H9 (cell line): Measurements from ENCODE around the gene PXYLP1. TPM values are rescaled to one million over a fixed set of nuclear protein-coding genes. Genes with fewer than 3 reads are reported as not detected.
A peak's percentile ranks its signal among the peaks of the same experiment; 100 is the strongest.

Experiments used
- DNase-seq: peaks from one replicate; pipeline ENCODE4 v3.0.0-alpha.2; 2017
- H2AFZ ChIP-seq: one replicate; pipeline ENCODE4 v1.6.1; 2013; ENCODE audit warnings: mild to moderate bottlenecking, low read length, control low read depth, moderate library complexity
- H2AK5ac ChIP-seq: 2 replicates; pipeline ENCODE4 v1.6.1; 2013; ENCODE audit warnings: low read length, control low read depth, mixed read lengths; ENCODE audit not compliant: insufficient read length
- H2BK120ac ChIP-seq: one replicate; pipeline ENCODE4 v1.6.1; 2013; ENCODE audit warnings: low read depth, mild to moderate bottlenecking, low read length, control low read depth, inconsistent platforms; ENCODE audit not compliant: poor library complexity, severe bottlenecking
- H2BK12ac ChIP-seq: 2 replicates; pipeline ENCODE4 v1.6.1; 2013; ENCODE audit warnings: low read length, control low read depth, mixed read lengths, low read depth; ENCODE audit not compliant: insufficient read length
- H2BK15ac ChIP-seq: 2 replicates; pipeline ENCODE4 v1.6.1; 2013; ENCODE audit warnings: low read depth, low read length, control low read depth
- H2BK20ac ChIP-seq: one replicate; pipeline ENCODE4 v1.6.1; 2013; ENCODE audit warnings: low read depth, mild to moderate bottlenecking, low read length, control low read depth, inconsistent platforms; ENCODE audit not compliant: poor library complexity, severe bottlenecking
- H2BK5ac ChIP-seq: 2 replicates; pipeline ENCODE4 v1.6.1; 2013; ENCODE audit warnings: low read length, control low read depth, mixed read lengths; ENCODE audit not compliant: insufficient read length
- H3K14ac ChIP-seq: 2 replicates; pipeline ENCODE4 v1.6.1; 2013; ENCODE audit warnings: low read length, control low read depth; ENCODE audit not compliant: insufficient read depth
- H3K18ac ChIP-seq: 2 replicates; pipeline ENCODE4 v1.6.1; 2013; ENCODE audit warnings: low read depth, mild to moderate bottlenecking, mixed read lengths, low read length, control low read depth; ENCODE audit not compliant: insufficient read length
- H3K23ac ChIP-seq: 2 replicates; pipeline ENCODE4 v1.6.1; 2013; ENCODE audit warnings: low read length, control low read depth, mixed read lengths, low read depth; ENCODE audit not compliant: insufficient read length
- H3K23me2 ChIP-seq: 2 replicates; pipeline ENCODE4 v1.6.1; 2013; ENCODE audit warnings: low read depth, mild to moderate bottlenecking, mixed read lengths, low read length, control low read depth; ENCODE audit not compliant: insufficient read length, poor library complexity, severe bottlenecking
- H3K27ac ChIP-seq: 2 replicates; pipeline ENCODE4 v1.5.1; 2013; ENCODE audit warnings: low read length, control low read depth, mixed read lengths, low read depth; ENCODE audit not compliant: insufficient read length
- H3K27me3 ChIP-seq: 2 replicates; pipeline ENCODE4 v1.6.1; 2013; ENCODE audit warnings: low read length, control low read depth, inconsistent platforms; ENCODE audit not compliant: insufficient read depth
- H3K4ac ChIP-seq: 2 replicates; pipeline ENCODE4 v1.6.1; 2013; ENCODE audit warnings: low read depth, mild to moderate bottlenecking, control low read depth, inconsistent platforms, low read length, moderate library complexity
- H3K4me1 ChIP-seq: 2 replicates; pipeline ENCODE4 v1.6.1; 2013; ENCODE audit warnings: low read length, control low read depth, inconsistent platforms; ENCODE audit not compliant: insufficient read depth
- H3K4me2 ChIP-seq: 2 replicates; pipeline ENCODE4 v1.6.1; 2013; ENCODE audit warnings: low read length, control low read depth, mixed read lengths; ENCODE audit not compliant: insufficient read length, insufficient read depth
- H3K56ac ChIP-seq: 2 replicates; pipeline ENCODE4 v1.6.1; 2013; ENCODE audit warnings: low read depth, mild to moderate bottlenecking, mixed read lengths, low read length, control low read depth; ENCODE audit not compliant: insufficient read length
- H3K79me1 ChIP-seq: 2 replicates; pipeline ENCODE4 v1.6.1; 2013; ENCODE audit warnings: low read depth, mild to moderate bottlenecking, moderate library complexity, low read length, control low read depth, inconsistent platforms; ENCODE audit not compliant: insufficient read depth, poor library complexity, severe bottlenecking
- H3K79me2 ChIP-seq: 2 replicates; pipeline ENCODE4 v1.6.1; 2013; ENCODE audit warnings: low read length, control low read depth, inconsistent platforms; ENCODE audit not compliant: insufficient read depth
- H3K9ac ChIP-seq: 2 replicates; pipeline ENCODE4 v1.6.1; 2013; ENCODE audit warnings: low read length, control low read depth, mixed read lengths; ENCODE audit not compliant: insufficient read length; ENCODE audit errors: extremely low read depth
- H3K9me3 ChIP-seq: one replicate; pipeline ENCODE4 v1.6.1; 2013; ENCODE audit warnings: low read depth, low read length, inconsistent platforms; ENCODE audit not compliant: control insufficient read depth
- H3T11ph ChIP-seq: one replicate; pipeline ENCODE4 v1.6.1; 2013; ENCODE audit warnings: mild to moderate bottlenecking, low read length, control low read depth, inconsistent platforms
- H4K20me1 ChIP-seq: one replicate; pipeline ENCODE4 v1.6.1; 2013; ENCODE audit not compliant: control insufficient read depth, insufficient read length, insufficient read depth
- H4K5ac ChIP-seq: 2 replicates; pipeline ENCODE4 v1.6.1; 2013; ENCODE audit warnings: low read depth, mild to moderate bottlenecking, mixed read lengths, low read length, control low read depth; ENCODE audit not compliant: insufficient read length
- H4K8ac ChIP-seq: replicated peaks from 2 replicates; pipeline ENCODE4 v1.6.1; 2013; ENCODE audit warnings: low read length, control low read depth, mixed read lengths, low read depth; ENCODE audit not compliant: insufficient read length
- H4K91ac ChIP-seq: 2 replicates; pipeline ENCODE4 v1.6.1; 2013; ENCODE audit warnings: low read depth, mild to moderate bottlenecking, moderate library complexity, mixed read lengths, low read length, control low read depth; ENCODE audit not compliant: insufficient read length
- H3K27ac Mint-ChIP-seq, 3 experiments: 2 replicates in 2 of 3; 3 replicates in 1 of 3; pipeline ENCODE4 v1.8.0; 2020 to 2021; ENCODE audit warnings: mixed read lengths in 3 of 3, mild to moderate bottlenecking in 1 of 3, moderate library complexity in 1 of 3
- H3K27me3 Mint-ChIP-seq: 2 replicates; pipeline ENCODE4 v1.8.0; 2021; ENCODE audit warnings: low read depth, mild to moderate bottlenecking, moderate library complexity, mixed read lengths
- H3K36me3 Mint-ChIP-seq, 3 experiments: 2 replicates in 2 of 3; 3 replicates in 1 of 3; pipeline ENCODE4 v1.8.0; 2020 to 2021; ENCODE audit warnings: low read depth in 3 of 3, mixed read lengths in 3 of 3; ENCODE audit not compliant: insufficient read depth in 1 of 3
- H3K4me1 Mint-ChIP-seq, 2 experiments: 2 replicates each; pipeline ENCODE4 v1.8.0; 2020; ENCODE audit warnings: mixed read lengths in 2 of 2
- H3K4me3 Mint-ChIP-seq, 2 experiments: 2 replicates in 1 of 2; 3 replicates in 1 of 2; pipeline ENCODE4 v1.8.0; 2020 to 2021; ENCODE audit warnings: mild to moderate bottlenecking in 2 of 2, mixed read lengths in 2 of 2, moderate library complexity in 1 of 2
- H3K9me3 Mint-ChIP-seq, 2 experiments: 2 replicates in 1 of 2; 3 replicates in 1 of 2; pipeline ENCODE4 v1.8.0; 2020; ENCODE audit warnings: mild to moderate bottlenecking in 2 of 2, mixed read lengths in 2 of 2, moderate library complexity in 1 of 2
- WGBS: extraction: QIAGEN DNeasy Blood & Tissue Kit; methylation state at CpG from one replicate; pipeline ENCODE4 v1.1.7; 2013; ENCODE audit warnings: missing lambda C conversion rate, low lambda C conversion rate, mixed read lengths; ENCODE audit not compliant: insufficient read length; ENCODE audit errors: extremely low coverage; 5-methylcytosine and 5-hydroxymethylcytosine counted together
- total RNA-seq: library from RNA; stranded (reverse); gene quantifications from 2 replicates; pipeline ENCODE4 v1.2.1, GENCODE V29; 2021
- TF ChIP-seq, protein P1 (sequence below): fragments of 200-600 bp; sonication (generic); conservative IDR thresholded peaks from 3 replicates; pipeline ENCODE4 v1.8.0; 2021; ENCODE audit warnings: antibody characterized with exemption, mild to moderate bottlenecking

The PXYLP1 gene
- total RNA-seq, 1 experiment from 2014 or later, result 17.9 TPM

DNA sequence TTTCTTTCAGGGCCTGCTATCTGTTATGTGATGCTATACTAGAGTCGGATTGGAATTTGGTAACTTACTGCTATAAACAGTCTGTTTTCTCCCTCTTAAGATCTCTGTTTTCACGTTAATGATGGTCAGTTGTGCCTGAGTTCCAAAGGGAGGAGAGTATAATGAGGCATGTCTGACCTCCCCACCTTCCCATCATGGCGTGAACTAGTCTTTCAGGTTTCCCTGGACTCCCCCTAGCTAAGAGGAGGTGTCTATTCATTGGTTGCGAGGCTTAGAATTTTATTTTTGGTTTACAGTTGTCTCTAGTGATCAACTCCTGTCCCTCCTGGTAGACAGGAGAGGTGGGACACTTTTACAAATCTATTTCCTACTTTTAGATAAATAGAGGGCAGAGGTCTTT lies 27.8 kb upstream of the PXYLP1 start:
- Histone ChIP-seq H3K4ac (no peak overlapping the region), H3K27me3 (no peaks in the 10 kb centered on the region), H2BK15ac (no peak overlapping the region), H3K27ac (no peak overlapping the region), H3K9ac (no peak overlapping the region), H4K20me1 (no peaks in the 10 kb centered on the region), H3K56ac (no peak overlapping the region), H4K91ac (no peak overlapping the region), H3K14ac (no peak overlapping the region), H3K79me2 (no peaks in the 10 kb centered on the region), H3K23me2 (no peaks in the 10 kb centered on the region), H2AFZ (no peak overlapping the region), H4K5ac (no peak overlapping the region), H2BK12ac (no peak overlapping the region), H2BK20ac (no peak overlapping the region), H2BK120ac (no peak overlapping the region), H3K79me1 (no peaks in the 10 kb centered on the region), H2AK5ac (no peak overlapping the region), H4K8ac (no peak overlapping the region), H3K18ac (no peak overlapping the region), H2BK5ac (no peak overlapping the region), H3K9me3 (no peaks in the 10 kb centered on the region), H3K4me1 (no peaks in the 10 kb centered on the region), H3K23ac (no peak overlapping the region), H3K4me2 (no peak overlapping the region), H3T11ph (no peak overlapping the region)
- no CpG with 5 or more reads among the region's 4 CpGs for WGBS
- TF ChIP-seq, protein P1, sequence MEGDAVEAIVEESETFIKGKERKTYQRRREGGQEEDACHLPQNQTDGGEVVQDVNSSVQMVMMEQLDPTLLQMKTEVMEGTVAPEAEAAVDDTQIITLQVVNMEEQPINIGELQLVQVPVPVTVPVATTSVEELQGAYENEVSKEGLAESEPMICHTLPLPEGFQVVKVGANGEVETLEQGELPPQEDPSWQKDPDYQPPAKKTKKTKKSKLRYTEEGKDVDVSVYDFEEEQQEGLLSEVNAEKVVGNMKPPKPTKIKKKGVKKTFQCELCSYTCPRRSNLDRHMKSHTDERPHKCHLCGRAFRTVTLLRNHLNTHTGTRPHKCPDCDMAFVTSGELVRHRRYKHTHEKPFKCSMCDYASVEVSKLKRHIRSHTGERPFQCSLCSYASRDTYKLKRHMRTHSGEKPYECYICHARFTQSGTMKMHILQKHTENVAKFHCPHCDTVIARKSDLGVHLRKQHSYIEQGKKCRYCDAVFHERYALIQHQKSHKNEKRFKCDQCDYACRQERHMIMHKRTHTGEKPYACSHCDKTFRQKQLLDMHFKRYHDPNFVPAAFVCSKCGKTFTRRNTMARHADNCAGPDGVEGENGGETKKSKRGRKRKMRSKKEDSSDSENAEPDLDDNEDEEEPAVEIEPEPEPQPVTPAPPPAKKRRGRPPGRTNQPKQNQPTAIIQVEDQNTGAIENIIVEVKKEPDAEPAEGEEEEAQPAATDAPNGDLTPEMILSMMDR, result no peak
- Mint-ChIP-seq H3K4me1 (peaks cover 16 to 17% of the 10 kb centered on the region in 2 experiments), H3K9me3 (no peaks in the 10 kb centered on the region; a peak in 1 of 5 replicates), H3K4me3 (peak overlapping the region in 1 of 2 experiments; percentile 8; a peak in 1 of 5 replicates), H3K36me3 (no peaks in the 10 kb centered on the region; a peak in 1 of 7 replicates), H3K27me3 (peaks cover 9% of the 10 kb centered on the region; the same call in 1 of the 2 replicates), H3K27ac (no peak overlapping the region)
- no peak for DNase-seq
